Measurements from ENCODE around the gene MRPL48.
"Not testable (repeated sequence)": the region's sequence is repeated elsewhere in the genome, so short reads cannot be mapped to it uniquely, and the experiment has no call there.

The MRPL48 gene

GRCh38 chr11:73839123-73839457 lies 51.4 kb downstream of the MRPL48 start:
- DNase-seq (ENCODE audit: low read depth): no peak

GRCh38 chr11:73851046-73851764 lies 63.5 kb downstream of the MRPL48 start:
- no peak for DNase-seq (ENCODE audit: low read depth)

- DNase-seq (ENCODE audit: low read depth): no peak
Observed at GRCh38 chr11:73852049-73852448, 64.4 kb downstream of the MRPL48 start.

- no peak for DNase-seq (ENCODE audit: low read depth)
Observed at GRCh38 chr11:73854680-73855079, 67.0 kb downstream of the MRPL48 start.

GRCh38 chr11:73856031-73856567 lies 68.4 kb downstream of the MRPL48 start:
- DNase-seq (ENCODE audit: low read depth): no peak

GRCh38 chr11:73859671-73860070 lies 72.0 kb downstream of the MRPL48 start:
- DNase-seq (ENCODE audit: low read depth): no peak

GRCh38 chr11:73860202-73860601 lies 72.5 kb downstream of the MRPL48 start:
- DNase-seq (ENCODE audit: low read depth): no peak

- no peak for DNase-seq (ENCODE audit: low read depth)
Observed at GRCh38 chr11:73862986-73863385, 75.3 kb downstream of the MRPL48 start.

GRCh38 chr11:73866095-73866579 lies 78.5 kb downstream of the MRPL48 start:
- no peak for DNase-seq (ENCODE audit: low read depth)

- DNase-seq (ENCODE audit: low read depth): peak; percentile 87
Observed at GRCh38 chr11:73866586-73866996, 78.9 kb downstream of the MRPL48 start.

GRCh38 chr11:73869332-73869949 lies 81.8 kb downstream of the MRPL48 start:
- no peak for DNase-seq (ENCODE audit: low read depth)

- DNase-seq (ENCODE audit: low read depth): no peak
Observed at GRCh38 chr11:73870261-73870660, 82.6 kb downstream of the MRPL48 start.

- no peak for DNase-seq (ENCODE audit: low read depth)
Observed at GRCh38 chr11:73872749-73873357, 85.2 kb downstream of the MRPL48 start.

- DNase-seq (ENCODE audit: low read depth): no peak
Observed at GRCh38 chr11:73875380-73875779, 87.7 kb downstream of the MRPL48 start.

GRCh38 chr11:73875840-73876239 lies 88.2 kb downstream of the MRPL48 start:
- DNase-seq (ENCODE audit: low read depth): no peak

- peak; percentile 85 for DNase-seq (ENCODE audit: low read depth)
Observed at GRCh38 chr11:73876424-73877310, 89.0 kb downstream of the MRPL48 start, which contains the start of the genes COA4 and PAAF1. TSS of gene COA4 (minus strand) at chr11:73876846. CDS start at chr11:73873378, 3,468 bp downstream. TSS of gene PAAF1 (plus strand) at chr11:73876999. CDS start at chr11:73877022, 23 bp downstream.

GRCh38 chr11:73878771-73879170 lies 91.1 kb downstream of the MRPL48 start:
- no peak for DNase-seq (ENCODE audit: low read depth)

- not testable (repeated sequence) for DNase-seq (ENCODE audit: low read depth)
Observed at GRCh38 chr11:73880449-73880848, 92.8 kb downstream of the MRPL48 start.

GRCh38 chr11:73883856-73884255 lies 96.2 kb downstream of the MRPL48 start:
- no peak for DNase-seq (ENCODE audit: low read depth)

- no peak for DNase-seq (ENCODE audit: low read depth)
Observed at GRCh38 chr11:73888244-73888643, 100.6 kb downstream of the MRPL48 start.

GRCh38 chr11:73889019-73889418 lies 101.3 kb downstream of the MRPL48 start:
- no peak for DNase-seq (ENCODE audit: low read depth)

GRCh38 chr11:73889536-73889935 lies 101.9 kb downstream of the MRPL48 start:
- no peak for DNase-seq (ENCODE audit: low read depth)

Measured in HS-5 (cell line).